WTC11 (cell line): ENCODE measurements around the gene TADA2A. TPM values are rescaled to one million over a fixed set of nuclear protein-coding genes. Genes with fewer than 3 reads are reported as not detected.
A peak's percentile ranks its signal among the peaks of the same experiment; 100 is the strongest.

Experiments used
- ATAC-seq: fragments of 200-7000 bp; cut with Tn5 transposase; 2 replicates; pipeline ENCODE4 v1.10.0; 2021; ENCODE audit warnings: mild to moderate bottlenecking, moderate library complexity
- CTCF ChIA-PET: fragments of 300-600 bp; sonication (Branson Sonifier 250); formaldehyde crosslinking; loops from one replicate; lab custom pipeline; 2021; ENCODE audit warnings: antibody characterized with exemption; lab: Charles Lee
- POLR2A ChIA-PET: fragments of 350-600 bp; sonication (Branson Sonifier 250); formaldehyde crosslinking; loops from one replicate; lab custom pipeline; 2021; ENCODE audit warnings: antibody characterized with exemption; lab: Charles Lee
- DNase-seq: peaks from one replicate; pipeline ENCODE4 v3.0.0; 2021; ENCODE audit warnings: low spot score
- H3K27ac Mint-ChIP-seq: 2 replicates; pipeline ENCODE4 v1.8.0; 2021; ENCODE audit warnings: mixed read lengths
- H3K27me3 Mint-ChIP-seq: 2 replicates; pipeline ENCODE4 v1.8.0; 2021; ENCODE audit warnings: low read depth, mild to moderate bottlenecking, moderate library complexity, mixed read lengths
- H3K36me3 Mint-ChIP-seq: 2 replicates; pipeline ENCODE4 v1.8.0; 2021; ENCODE audit warnings: mixed read lengths
- H3K4me1 Mint-ChIP-seq: 2 replicates; pipeline ENCODE4 v1.8.0; 2022; ENCODE audit warnings: mixed read lengths
- H3K4me3 Mint-ChIP-seq: 2 replicates; pipeline ENCODE4 v1.8.0; 2021; ENCODE audit warnings: mild to moderate bottlenecking, moderate library complexity, mixed read lengths
- H3K9me3 Mint-ChIP-seq: 2 replicates; pipeline ENCODE4 v1.8.0; 2021; ENCODE audit warnings: mixed read lengths
- CREB1 ChIP-seq: sonication (generic); formaldehyde crosslinking; IDR thresholded peaks from 2 replicates; pipeline ENCODE4 v1.8.0; 2023; ENCODE audit warnings: mild to moderate bottlenecking, missing genetic modification reagents
- ESRRA ChIP-seq: sonication (generic); formaldehyde crosslinking; IDR thresholded peaks from 2 replicates; pipeline ENCODE4 v1.8.1; 2022; ENCODE audit warnings: mild to moderate bottlenecking, missing genetic modification reagents, borderline replicate concordance
- JAZF1 ChIP-seq: fragments of 250-450 bp; sonication (Bioruptor Pico); IDR thresholded peaks from 2 replicates; pipeline ENCODE4 v1.9.0; 2021; ENCODE audit warnings: moderate library complexity, mild to moderate bottlenecking, inconsistent platforms
- NFATC4 ChIP-seq: fragments of 250-450 bp; sonication (Bioruptor Pico); IDR thresholded peaks from 2 replicates; pipeline ENCODE4 v1.9.0; 2021; ENCODE audit warnings: mild to moderate bottlenecking
- NR3C1 ChIP-seq: sonication (generic); formaldehyde crosslinking; conservative IDR thresholded peaks from 2 replicates; pipeline ENCODE4 v1.8.1; 2023; ENCODE audit warnings: low read depth, mild to moderate bottlenecking, missing genetic modification reagents
- RELA ChIP-seq: sonication (generic); formaldehyde crosslinking; IDR thresholded peaks from 2 replicates; pipeline ENCODE4 v1.8.1; 2022; ENCODE audit warnings: missing genetic modification reagents, mild to moderate bottlenecking, borderline replicate concordance
- SMAD3 ChIP-seq: sonication (generic); formaldehyde crosslinking; IDR thresholded peaks from 2 replicates; pipeline ENCODE4 v1.8.0; 2022; ENCODE audit warnings: missing genetic modification reagents, mild to moderate bottlenecking, borderline replicate concordance
- ZNF121 ChIP-seq: sonication (generic); formaldehyde crosslinking; IDR thresholded peaks from 2 replicates; pipeline ENCODE4 v1.8.0; 2023; ENCODE audit warnings: missing genetic modification reagents
- ZNF138 ChIP-seq: sonication (generic); formaldehyde crosslinking; conservative IDR thresholded peaks from 2 replicates; pipeline ENCODE4 v1.8.1; 2022; ENCODE audit warnings: mild to moderate bottlenecking, moderate library complexity, missing genetic modification reagents
- ZNF423 ChIP-seq: fragments of 250-450 bp; sonication (Bioruptor Pico); IDR thresholded peaks from 2 replicates; pipeline ENCODE4 v2.1.2; 2022; ENCODE audit warnings: mild to moderate bottlenecking, moderate library complexity
- total RNA-seq: library from RNA; stranded (reverse); gene quantifications from 3 replicates; pipeline ENCODE4 v1.2.3, GENCODE V29; 2021
- TF ChIP-seq, protein P1 (sequence below): fragments of 250-450 bp; sonication (Bioruptor Pico); IDR thresholded peaks from 2 replicates; pipeline ENCODE4 v1.8.0; 2021; ENCODE audit warnings: mild to moderate bottlenecking
- TF ChIP-seq, protein P2 (sequence below): sonication (generic); formaldehyde crosslinking; IDR thresholded peaks from 2 replicates; pipeline ENCODE4 v1.8.1; 2022; ENCODE audit warnings: low read depth, mild to moderate bottlenecking, moderate library complexity, missing genetic modification reagents, borderline replicate concordance
- TF ChIP-seq, protein P3 (sequence below): sonication (generic); formaldehyde crosslinking; IDR thresholded peaks from 2 replicates; pipeline ENCODE4 v1.8.1; 2023; ENCODE audit warnings: mild to moderate bottlenecking, missing genetic modification reagents, borderline replicate concordance
- TF ChIP-seq, protein P4 (sequence below): sonication (generic); formaldehyde crosslinking; IDR thresholded peaks from 2 replicates; pipeline ENCODE4 v1.8.0; 2022; ENCODE audit warnings: mild to moderate bottlenecking, missing genetic modification reagents
- TF ChIP-seq, protein P5 (sequence below): sonication (generic); formaldehyde crosslinking; IDR thresholded peaks from 2 replicates; pipeline ENCODE4 v1.8.0; 2023; ENCODE audit warnings: missing genetic modification reagents
- TF ChIP-seq, protein P6 (sequence below): sonication (generic); formaldehyde crosslinking; IDR thresholded peaks from 2 replicates; pipeline ENCODE4 v1.8.0; 2022; ENCODE audit warnings: mild to moderate bottlenecking, missing genetic modification reagents
- TF ChIP-seq, protein P7 (sequence below): sonication (generic); formaldehyde crosslinking; IDR thresholded peaks from 2 replicates; pipeline ENCODE4 v1.8.1; 2023; ENCODE audit warnings: mild to moderate bottlenecking, missing genetic modification reagents, moderate library complexity
- TF ChIP-seq, protein P8 (sequence below): sonication (generic); formaldehyde crosslinking; IDR thresholded peaks from 2 replicates; pipeline ENCODE4 v1.8.1; 2023; ENCODE audit warnings: mild to moderate bottlenecking, missing genetic modification reagents, moderate library complexity
- TF ChIP-seq, protein P9 (sequence below): sonication (generic); formaldehyde crosslinking; IDR thresholded peaks from 2 replicates; pipeline ENCODE4 v1.8.0; 2022; ENCODE audit warnings: mild to moderate bottlenecking, missing genetic modification reagents

Gene TADA2A
- total RNA-seq, 1 experiment from 2014 or later, result 16.5 TPM

DNA sequence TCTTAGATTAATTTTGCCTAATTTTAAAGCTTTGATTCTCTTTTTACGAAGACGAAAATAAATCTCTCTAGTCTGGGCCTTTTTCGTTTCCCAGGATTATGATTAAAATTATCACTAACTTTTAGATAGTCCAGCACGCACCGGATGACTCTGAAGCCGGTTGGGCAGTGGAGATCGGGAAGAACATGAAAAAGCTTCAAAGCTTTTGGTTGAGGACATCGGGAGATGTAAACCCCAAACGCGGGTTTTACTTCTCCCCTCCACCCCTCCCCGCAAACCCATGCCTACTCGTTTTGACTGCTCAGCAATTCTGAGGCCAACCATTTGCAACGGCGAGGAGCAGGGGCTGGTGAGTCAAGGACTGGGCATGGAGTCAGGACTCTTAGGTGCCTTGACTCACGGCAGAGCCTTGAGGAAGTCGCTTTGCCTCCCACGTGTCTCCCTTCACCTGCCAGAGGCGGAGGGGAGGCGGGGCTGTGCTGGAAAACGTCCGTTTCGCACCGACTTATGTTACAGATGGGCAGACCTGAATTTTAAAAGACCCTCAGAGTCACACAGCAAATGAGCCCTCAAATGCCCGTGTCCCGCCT is 82.0 kb downstream of the TADA2A start (continued):
- TF ChIP-seq, protein P1, sequence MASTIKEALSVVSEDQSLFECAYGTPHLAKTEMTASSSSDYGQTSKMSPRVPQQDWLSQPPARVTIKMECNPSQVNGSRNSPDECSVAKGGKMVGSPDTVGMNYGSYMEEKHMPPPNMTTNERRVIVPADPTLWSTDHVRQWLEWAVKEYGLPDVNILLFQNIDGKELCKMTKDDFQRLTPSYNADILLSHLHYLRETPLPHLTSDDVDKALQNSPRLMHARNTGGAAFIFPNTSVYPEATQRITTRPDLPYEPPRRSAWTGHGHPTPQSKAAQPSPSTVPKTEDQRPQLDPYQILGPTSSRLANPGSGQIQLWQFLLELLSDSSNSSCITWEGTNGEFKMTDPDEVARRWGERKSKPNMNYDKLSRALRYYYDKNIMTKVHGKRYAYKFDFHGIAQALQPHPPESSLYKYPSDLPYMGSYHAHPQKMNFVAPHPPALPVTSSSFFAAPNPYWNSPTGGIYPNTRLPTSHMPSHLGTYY (CRISPR knock-in tag), result no peak
- TF ChIP-seq ZNF121 (CRISPR knock-in tag), result no peak
- TF ChIP-seq ESRRA, result no peak
- TF ChIP-seq, protein P2, sequence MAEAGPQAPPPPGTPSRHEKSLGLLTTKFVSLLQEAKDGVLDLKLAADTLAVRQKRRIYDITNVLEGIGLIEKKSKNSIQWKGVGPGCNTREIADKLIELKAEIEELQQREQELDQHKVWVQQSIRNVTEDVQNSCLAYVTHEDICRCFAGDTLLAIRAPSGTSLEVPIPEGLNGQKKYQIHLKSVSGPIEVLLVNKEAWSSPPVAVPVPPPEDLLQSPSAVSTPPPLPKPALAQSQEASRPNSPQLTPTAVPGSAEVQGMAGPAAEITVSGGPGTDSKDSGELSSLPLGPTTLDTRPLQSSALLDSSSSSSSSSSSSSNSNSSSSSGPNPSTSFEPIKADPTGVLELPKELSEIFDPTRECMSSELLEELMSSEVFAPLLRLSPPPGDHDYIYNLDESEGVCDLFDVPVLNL (CRISPR knock-in tag), result no peak
- TF ChIP-seq SMAD3 (CRISPR knock-in tag), result peak; percentile 29; the same call in 1 of the 2 replicates

DNA sequence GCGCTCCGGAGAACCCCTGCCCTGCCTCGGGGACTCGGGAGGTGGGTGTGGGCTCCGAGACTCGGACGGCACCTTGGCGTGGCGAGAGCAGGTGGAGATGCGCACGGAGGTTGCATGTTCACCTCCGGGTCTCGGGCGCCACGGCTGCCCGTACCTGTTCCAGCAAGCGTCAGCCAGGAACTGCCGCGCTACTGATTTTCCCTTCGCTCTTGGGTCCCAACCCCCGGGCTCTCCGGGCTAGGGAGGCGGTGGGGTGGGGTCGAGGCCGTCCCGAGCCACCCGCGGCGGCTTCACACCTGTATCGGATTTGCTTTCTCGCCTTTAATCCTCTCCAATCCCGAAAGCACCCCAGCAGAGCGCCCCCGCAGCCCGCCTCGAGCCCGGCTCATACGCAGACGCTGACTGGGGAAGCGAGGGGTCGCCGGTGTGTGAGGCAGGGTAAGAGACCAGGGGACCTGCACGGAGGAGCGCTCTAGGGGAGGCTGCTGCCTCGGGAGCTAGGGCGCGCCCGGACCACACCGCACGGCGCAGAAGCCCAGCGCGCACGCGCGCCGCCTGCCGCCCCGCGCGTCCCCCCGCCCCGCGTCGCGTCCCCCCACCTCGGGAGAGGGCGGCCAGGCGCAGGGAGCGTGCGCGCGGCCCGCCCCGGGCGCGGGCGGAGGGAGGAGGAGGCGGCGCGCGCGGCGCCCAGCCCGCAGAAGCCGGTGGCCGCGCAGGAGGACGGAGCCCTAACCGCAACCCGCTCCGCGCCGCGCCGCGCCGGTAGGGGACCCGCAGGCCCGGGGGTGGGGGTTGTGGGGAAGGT is 82.7 kb downstream of the TADA2A start, which contains the start of gene DUSP14:
Gene DUSP14 (plus strand): TSS at position 695 of the 805 bp plus-strand sequence. CDS start 22,382 bp downstream, outside the sequence.
- POLR2A ChIA-PET, result interaction anchor here (0.6 kb wide), 1 partner anchor 120 kb away, joined by 4 read pairs; the partner anchor contains the start of gene SYNRG
- peak; percentile 76 for ATAC-seq
- 0 out of 2 replicates have a peak, but pooled peaks cover 4% of the 10 kb centered on the region for H3K36me3 Mint-ChIP-seq
- H3K27me3 Mint-ChIP-seq, result peaks cover 4% of the 10 kb centered on the region; the same call in 1 of the 2 replicates
- peak; percentile 79 for DNase-seq
- peak within 1 kb of the TSS; percentile 90 for H3K27ac Mint-ChIP-seq
- CTCF ChIA-PET, result interaction anchor here (1.0 kb wide), 1 partner anchor 119 kb away, joined by 4 read pairs; the partner anchor contains the start of gene SYNRG
- no peaks in the 10 kb centered on the region for H3K9me3 Mint-ChIP-seq
- H3K4me1 Mint-ChIP-seq, result peaks cover 41% of the 10 kb centered on the region
- peak within 1 kb of the TSS; percentile 93 for H3K4me3 Mint-ChIP-seq
- TF ChIP-seq NFATC4 (CRISPR knock-in tag) (no peak), ESRRA (no peak; the same call in 1 of the 2 replicates), CREB1 (CRISPR knock-in tag) (peak; percentile 75; the same call in 1 of the 2 replicates), ZNF138 (CRISPR knock-in tag) (no peak), ZNF121 (CRISPR knock-in tag) (no peak), JAZF1 (CRISPR knock-in tag) (no peak), ZNF423 (no peak), RELA (CRISPR knock-in tag) (0 out of 2 replicates have a peak, but pooled peaks have one; percentile 27), NR3C1 (CRISPR knock-in tag) (no peak; the same call in 1 of the 2 replicates)
- TF ChIP-seq, protein P1 (CRISPR knock-in tag), result no peak
- TF ChIP-seq, protein P3, sequence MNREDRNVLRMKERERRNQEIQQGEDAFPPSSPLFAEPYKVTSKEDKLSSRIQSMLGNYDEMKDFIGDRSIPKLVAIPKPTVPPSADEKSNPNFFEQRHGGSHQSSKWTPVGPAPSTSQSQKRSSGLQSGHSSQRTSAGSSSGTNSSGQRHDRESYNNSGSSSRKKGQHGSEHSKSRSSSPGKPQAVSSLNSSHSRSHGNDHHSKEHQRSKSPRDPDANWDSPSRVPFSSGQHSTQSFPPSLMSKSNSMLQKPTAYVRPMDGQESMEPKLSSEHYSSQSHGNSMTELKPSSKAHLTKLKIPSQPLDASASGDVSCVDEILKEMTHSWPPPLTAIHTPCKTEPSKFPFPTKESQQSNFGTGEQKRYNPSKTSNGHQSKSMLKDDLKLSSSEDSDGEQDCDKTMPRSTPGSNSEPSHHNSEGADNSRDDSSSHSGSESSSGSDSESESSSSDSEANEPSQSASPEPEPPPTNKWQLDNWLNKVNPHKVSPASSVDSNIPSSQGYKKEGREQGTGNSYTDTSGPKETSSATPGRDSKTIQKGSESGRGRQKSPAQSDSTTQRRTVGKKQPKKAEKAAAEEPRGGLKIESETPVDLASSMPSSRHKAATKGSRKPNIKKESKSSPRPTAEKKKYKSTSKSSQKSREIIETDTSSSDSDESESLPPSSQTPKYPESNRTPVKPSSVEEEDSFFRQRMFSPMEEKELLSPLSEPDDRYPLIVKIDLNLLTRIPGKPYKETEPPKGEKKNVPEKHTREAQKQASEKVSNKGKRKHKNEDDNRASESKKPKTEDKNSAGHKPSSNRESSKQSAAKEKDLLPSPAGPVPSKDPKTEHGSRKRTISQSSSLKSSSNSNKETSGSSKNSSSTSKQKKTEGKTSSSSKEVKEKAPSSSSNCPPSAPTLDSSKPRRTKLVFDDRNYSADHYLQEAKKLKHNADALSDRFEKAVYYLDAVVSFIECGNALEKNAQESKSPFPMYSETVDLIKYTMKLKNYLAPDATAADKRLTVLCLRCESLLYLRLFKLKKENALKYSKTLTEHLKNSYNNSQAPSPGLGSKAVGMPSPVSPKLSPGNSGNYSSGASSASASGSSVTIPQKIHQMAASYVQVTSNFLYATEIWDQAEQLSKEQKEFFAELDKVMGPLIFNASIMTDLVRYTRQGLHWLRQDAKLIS, result no peak
- TF ChIP-seq, protein P4, sequence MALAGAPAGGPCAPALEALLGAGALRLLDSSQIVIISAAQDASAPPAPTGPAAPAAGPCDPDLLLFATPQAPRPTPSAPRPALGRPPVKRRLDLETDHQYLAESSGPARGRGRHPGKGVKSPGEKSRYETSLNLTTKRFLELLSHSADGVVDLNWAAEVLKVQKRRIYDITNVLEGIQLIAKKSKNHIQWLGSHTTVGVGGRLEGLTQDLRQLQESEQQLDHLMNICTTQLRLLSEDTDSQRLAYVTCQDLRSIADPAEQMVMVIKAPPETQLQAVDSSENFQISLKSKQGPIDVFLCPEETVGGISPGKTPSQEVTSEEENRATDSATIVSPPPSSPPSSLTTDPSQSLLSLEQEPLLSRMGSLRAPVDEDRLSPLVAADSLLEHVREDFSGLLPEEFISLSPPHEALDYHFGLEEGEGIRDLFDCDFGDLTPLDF (CRISPR knock-in tag), result 0 out of 2 replicates have a peak, but pooled peaks have one; percentile 45
- TF ChIP-seq, protein P5, sequence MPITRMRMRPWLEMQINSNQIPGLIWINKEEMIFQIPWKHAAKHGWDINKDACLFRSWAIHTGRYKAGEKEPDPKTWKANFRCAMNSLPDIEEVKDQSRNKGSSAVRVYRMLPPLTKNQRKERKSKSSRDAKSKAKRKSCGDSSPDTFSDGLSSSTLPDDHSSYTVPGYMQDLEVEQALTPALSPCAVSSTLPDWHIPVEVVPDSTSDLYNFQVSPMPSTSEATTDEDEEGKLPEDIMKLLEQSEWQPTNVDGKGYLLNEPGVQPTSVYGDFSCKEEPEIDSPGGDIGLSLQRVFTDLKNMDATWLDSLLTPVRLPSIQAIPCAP (CRISPR knock-in tag), result peak; percentile 15; the same call in 1 of the 2 replicates
- TF ChIP-seq, protein P6, sequence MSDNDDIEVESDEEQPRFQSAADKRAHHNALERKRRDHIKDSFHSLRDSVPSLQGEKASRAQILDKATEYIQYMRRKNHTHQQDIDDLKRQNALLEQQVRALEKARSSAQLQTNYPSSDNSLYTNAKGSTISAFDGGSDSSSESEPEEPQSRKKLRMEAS (CRISPR knock-in tag), result peak; percentile 90
- TF ChIP-seq, protein P7, sequence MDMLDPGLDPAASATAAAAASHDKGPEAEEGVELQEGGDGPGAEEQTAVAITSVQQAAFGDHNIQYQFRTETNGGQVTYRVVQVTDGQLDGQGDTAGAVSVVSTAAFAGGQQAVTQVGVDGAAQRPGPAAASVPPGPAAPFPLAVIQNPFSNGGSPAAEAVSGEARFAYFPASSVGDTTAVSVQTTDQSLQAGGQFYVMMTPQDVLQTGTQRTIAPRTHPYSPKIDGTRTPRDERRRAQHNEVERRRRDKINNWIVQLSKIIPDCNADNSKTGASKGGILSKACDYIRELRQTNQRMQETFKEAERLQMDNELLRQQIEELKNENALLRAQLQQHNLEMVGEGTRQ, result 0 out of 2 replicates have a peak, but pooled peaks have one; percentile 12
- TF ChIP-seq, protein P8, sequence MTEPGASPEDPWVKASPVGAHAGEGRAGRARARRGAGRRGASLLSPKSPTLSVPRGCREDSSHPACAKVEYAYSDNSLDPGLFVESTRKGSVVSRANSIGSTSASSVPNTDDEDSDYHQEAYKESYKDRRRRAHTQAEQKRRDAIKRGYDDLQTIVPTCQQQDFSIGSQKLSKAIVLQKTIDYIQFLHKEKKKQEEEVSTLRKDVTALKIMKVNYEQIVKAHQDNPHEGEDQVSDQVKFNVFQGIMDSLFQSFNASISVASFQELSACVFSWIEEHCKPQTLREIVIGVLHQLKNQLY (CRISPR knock-in tag), result 0 out of 2 replicates have a peak, but pooled peaks have one; percentile 18
- TF ChIP-seq, protein P9, sequence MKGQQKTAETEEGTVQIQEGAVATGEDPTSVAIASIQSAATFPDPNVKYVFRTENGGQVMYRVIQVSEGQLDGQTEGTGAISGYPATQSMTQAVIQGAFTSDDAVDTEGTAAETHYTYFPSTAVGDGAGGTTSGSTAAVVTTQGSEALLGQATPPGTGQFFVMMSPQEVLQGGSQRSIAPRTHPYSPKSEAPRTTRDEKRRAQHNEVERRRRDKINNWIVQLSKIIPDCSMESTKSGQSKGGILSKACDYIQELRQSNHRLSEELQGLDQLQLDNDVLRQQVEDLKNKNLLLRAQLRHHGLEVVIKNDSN, result no peak
